ENCODE results near the gene ANG.

The ANG gene

GRCh38 chr14:20679907-20680306 is 8.7 kb upstream of the ANG start:
- DNase-seq, result no peak

- no peak for DNase-seq
These were observed 8.2 kb upstream of the ANG start for GRCh38 chr14:20680363-20680762.

- DNase-seq, result no peak
These were observed 7.7 kb upstream of the ANG start for GRCh38 chr14:20680843-20681347.

- peak; percentile 53 for DNase-seq
These were observed 7.0 kb upstream of the ANG start for GRCh38 chr14:20681348-20682126.

GRCh38 chr14:20682127-20682434 is 6.5 kb upstream of the ANG start:
- DNase-seq, result no peak

- peak; percentile 99 for DNase-seq
These were observed 6.0 kb upstream of the ANG start for GRCh38 chr14:20682435-20683124.

GRCh38 chr14:20683125-20683890 is 5.3 kb upstream of the ANG start:
- peak; percentile 74 for DNase-seq

GRCh38 chr14:20683891-20684661 is 4.5 kb upstream of the ANG start, which contains the start of gene RNASE4:
Gene RNASE4 (plus strand): TSS chr14:20684560. CDS start chr14:20699372, 14,812 bp downstream.
- peak; percentile 76 for DNase-seq

GRCh38 chr14:20684662-20685456 is 3.7 kb upstream of the ANG start:
- no peak for DNase-seq

- DNase-seq, result no peak
These were observed 2.0 kb upstream of the ANG start for GRCh38 chr14:20686386-20687143.

GRCh38 chr14:20687362-20688166 is 1.0 kb upstream of the ANG start:
- DNase-seq, result no peak

- peak; percentile 73 for DNase-seq
These were observed 2.5 kb downstream of the ANG start for GRCh38 chr14:20690848-20691640.

- no peak for DNase-seq
These were observed 3.7 kb downstream of the ANG start for GRCh38 chr14:20692116-20692751.

- no peak for DNase-seq
These were observed 8.2 kb downstream of the ANG start for GRCh38 chr14:20696764-20697163.

GRCh38 chr14:20697273-20698017 is 8.9 kb downstream of the ANG start:
- peak; percentile 37 for DNase-seq

GRCh38 chr14:20698018-20698329 is 9.4 kb downstream of the ANG start:
- no peak for DNase-seq

- DNase-seq, result no peak
These were observed 10.4 kb downstream of the ANG start for GRCh38 chr14:20698934-20699333.

GRCh38 chr14:20699931-20700330 is 11.4 kb downstream of the ANG start:
- no peak for DNase-seq
